Measurements from ENCODE around the gene MGAT3. TPM values are rescaled to one million over a fixed set of nuclear protein-coding genes. Genes with fewer than 3 reads are reported as not detected.

Gene MGAT3
- total RNA-seq, 2 experiments from 2014 or later: 0.90 to 1.9 TPM

- intact Hi-C loops (cut with micrococcal nuclease): no loop called here
- H3K36me3 Mint-ChIP-seq (ENCODE audit: low read depth): peaks cover 73% of the 10 kb centered on the region
- no peak overlapping the region for H3K4me3 Mint-ChIP-seq
- POLR2A ChIA-PET: interaction anchor here (3.5 to 13.6 kb wide), 3 partner anchors 12 to 209 kb away, joined by 12 to 234 read pairs (median 211); partner anchors contain the start of genes ATF4 and RPL3
- CTCF ChIA-PET: interaction anchor here (5.4 to 11.1 kb wide), 2 partner anchors 13 to 30 kb away, joined by 30 to 323 read pairs; partner anchors contain the start of gene MIEF1
- peaks cover 83% of the 10 kb centered on the region for H3K4me1 Mint-ChIP-seq (ENCODE audit: low read depth)
- peak overlapping the region; percentile 84 for H3K27ac Mint-ChIP-seq
- peak; percentile 54 for DNase-seq
- ATAC-seq: peak; percentile 13
- no peaks in the 10 kb centered on the region for H3K27me3 Mint-ChIP-seq
- TF ChIP-seq, protein P1, sequence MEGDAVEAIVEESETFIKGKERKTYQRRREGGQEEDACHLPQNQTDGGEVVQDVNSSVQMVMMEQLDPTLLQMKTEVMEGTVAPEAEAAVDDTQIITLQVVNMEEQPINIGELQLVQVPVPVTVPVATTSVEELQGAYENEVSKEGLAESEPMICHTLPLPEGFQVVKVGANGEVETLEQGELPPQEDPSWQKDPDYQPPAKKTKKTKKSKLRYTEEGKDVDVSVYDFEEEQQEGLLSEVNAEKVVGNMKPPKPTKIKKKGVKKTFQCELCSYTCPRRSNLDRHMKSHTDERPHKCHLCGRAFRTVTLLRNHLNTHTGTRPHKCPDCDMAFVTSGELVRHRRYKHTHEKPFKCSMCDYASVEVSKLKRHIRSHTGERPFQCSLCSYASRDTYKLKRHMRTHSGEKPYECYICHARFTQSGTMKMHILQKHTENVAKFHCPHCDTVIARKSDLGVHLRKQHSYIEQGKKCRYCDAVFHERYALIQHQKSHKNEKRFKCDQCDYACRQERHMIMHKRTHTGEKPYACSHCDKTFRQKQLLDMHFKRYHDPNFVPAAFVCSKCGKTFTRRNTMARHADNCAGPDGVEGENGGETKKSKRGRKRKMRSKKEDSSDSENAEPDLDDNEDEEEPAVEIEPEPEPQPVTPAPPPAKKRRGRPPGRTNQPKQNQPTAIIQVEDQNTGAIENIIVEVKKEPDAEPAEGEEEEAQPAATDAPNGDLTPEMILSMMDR (IDR thresholded peaks at IDR 0.05): no peak
- H3K9me3 Mint-ChIP-seq: no peaks in the 10 kb centered on the region
Observed at GRCh38 chr22:39526736-39527171, 69.9 kb downstream of the MGAT3 start.

- Mint-ChIP-seq H3K4me3 (no peak overlapping the region), H3K4me1 (ENCODE audit: low read depth) (peaks cover 78% of the 10 kb centered on the region), H3K9me3 (no peaks in the 10 kb centered on the region), H3K27me3 (no peaks in the 10 kb centered on the region), H3K27ac (peak overlapping the region; percentile 84), H3K36me3 (ENCODE audit: low read depth) (peaks cover 69% of the 10 kb centered on the region)
- ATAC-seq (no peak), DNase-seq (no peak)
- intact Hi-C loops (cut with micrococcal nuclease): no loop called here
- TF ChIP-seq, protein P1 (IDR thresholded peaks at IDR 0.05): no peak
- ChIA-PET CTCF (interaction anchor here (3.4 to 11.1 kb wide), 3 partner anchors 11 to 31 kb away, joined by 30 to 323 read pairs (median 40); partner anchors contain the start of gene MIEF1), POLR2A (interaction anchor here (3.5 to 13.6 kb wide), 3 partner anchors 13 to 210 kb away, joined by 12 to 234 read pairs (median 211); partner anchors contain the start of genes ATF4 and RPL3)
Observed at GRCh38 chr22:39527481-39527961, 70.7 kb downstream of the MGAT3 start.

GRCh38 chr22:39528080-39528661 is 71.4 kb downstream of the MGAT3 start:
- Mint-ChIP-seq H3K4me3 (peak overlapping the region; percentile 69), H3K36me3 (ENCODE audit: low read depth) (peaks cover 63% of the 10 kb centered on the region), H3K27me3 (no peaks in the 10 kb centered on the region), H3K27ac (peak overlapping the region; percentile 84), H3K9me3 (no peaks in the 10 kb centered on the region), H3K4me1 (ENCODE audit: low read depth) (peaks cover 73% of the 10 kb centered on the region)
- TF ChIP-seq, protein P1 (IDR thresholded peaks at IDR 0.05): no peak
- CTCF ChIA-PET: interaction anchor here (0.8 to 11.1 kb wide), 20 partner anchors 8 to 805 kb away, joined by 3 to 323 read pairs (median 7); partner anchors contain the start of genes ATF4, MIEF1, RPL3 and TAB1
- ATAC-seq (no peak), DNase-seq (no peak)
- POLR2A ChIA-PET: interaction anchor here (1.0 to 13.6 kb wide), 4 partner anchors 13 to 414 kb away, joined by 3 to 234 read pairs (median 112); partner anchors contain the start of genes ATF4 and RPL3
- intact Hi-C loops (cut with micrococcal nuclease): no loop called here

DNA sequence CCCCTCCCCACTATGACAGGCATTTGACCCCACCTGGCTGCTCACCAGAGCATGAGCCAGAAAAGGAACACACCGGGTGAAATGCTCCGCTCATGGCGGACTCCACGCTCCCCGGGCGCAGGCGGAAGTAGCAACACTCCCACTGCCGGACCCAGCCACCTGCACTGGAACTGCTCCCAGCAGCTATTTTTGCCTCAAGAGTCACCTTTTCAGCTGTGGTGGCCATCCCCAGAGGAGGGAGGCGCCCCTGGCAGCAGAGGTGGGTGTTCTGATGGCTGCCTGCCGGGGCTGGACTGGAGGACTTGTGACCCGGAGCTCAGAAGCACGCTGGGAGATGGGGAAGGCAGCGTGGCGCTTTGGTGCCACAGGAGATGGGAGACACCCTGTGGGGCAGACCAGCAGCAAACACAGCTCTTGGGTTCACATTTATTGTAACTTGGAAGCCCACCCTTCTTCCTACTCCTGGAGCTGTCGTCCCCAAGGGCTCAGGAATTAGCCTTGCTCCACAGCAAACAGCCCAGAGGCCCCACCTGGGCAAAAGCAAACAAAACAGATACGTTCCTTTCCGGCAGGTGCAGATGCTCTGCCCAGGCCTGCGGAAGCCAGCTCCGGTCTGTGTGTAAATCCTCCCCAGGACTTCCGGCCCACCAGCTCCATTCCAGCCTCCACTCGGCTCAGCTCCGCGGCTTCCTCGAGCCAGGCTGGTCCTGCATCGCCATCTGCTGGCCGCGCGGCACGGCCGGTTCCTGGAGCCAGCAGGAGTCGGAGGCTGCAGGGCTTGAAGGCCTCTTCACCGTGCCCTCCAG is 72.1 kb downstream of the MGAT3 start:
- ChIA-PET CTCF (interaction anchor here (0.6 to 11.1 kb wide), 44 partner anchors 8 to 805 kb away, joined by 3 to 323 read pairs (median 4); partner anchors contain the start of genes ATF4, MIEF1, RPL3 and TAB1), POLR2A (interaction anchor here (1.0 to 13.6 kb wide), 8 partner anchors 14 to 413 kb away, joined by 3 to 234 read pairs (median 11); partner anchors contain the start of genes ATF4, MIEF1 and RPL3)
- H3K27ac Mint-ChIP-seq: peak overlapping the region; percentile 53
- TF ChIP-seq, protein P1 (IDR thresholded peaks at IDR 0.05): peak; percentile 97
- H3K9me3 Mint-ChIP-seq: no peaks in the 10 kb centered on the region
- intact Hi-C loops (cut with micrococcal nuclease): no loop called here
- peaks cover 71% of the 10 kb centered on the region for H3K4me1 Mint-ChIP-seq (ENCODE audit: low read depth)
- ATAC-seq (peak; percentile 62), DNase-seq (peak; percentile 95)
- peak overlapping the region; percentile 69 for H3K4me3 Mint-ChIP-seq
- no peaks in the 10 kb centered on the region for H3K27me3 Mint-ChIP-seq
- H3K36me3 Mint-ChIP-seq (ENCODE audit: low read depth): peaks cover 57% of the 10 kb centered on the region

Data from activated CD8-positive, alpha-beta T cell treated with anti-CD3 and anti-CD28 coated beads for 36 hours (primary cell).